HG03442 (cell line): ENCODE measurements around the gene OMA1.

Experiments
- ATAC-seq: cut with Tn5 transposase; IDR thresholded peaks from one replicate; pipeline ENCODE4 v1.9.1; 2021; ENCODE audit warnings: mild to moderate bottlenecking, moderate library complexity; ENCODE audit not compliant: unreplicated experiment

OMA1 gene

GRCh38 chr1:58465176-58465575 lies 81.3 kb downstream of the OMA1 start:
- no peak for ATAC-seq

- ATAC-seq = no peak
Observed at GRCh38 chr1:58460469-58460868, 86.1 kb downstream of the OMA1 start.

GRCh38 chr1:58459911-58460310 lies 86.6 kb downstream of the OMA1 start:
- no peak for ATAC-seq

GRCh38 chr1:58457023-58457635 lies 89.4 kb downstream of the OMA1 start:
- no peak for ATAC-seq

- no peak for ATAC-seq
Observed at GRCh38 chr1:58456470-58456869, 90.1 kb downstream of the OMA1 start.

- ATAC-seq = no peak
Observed at GRCh38 chr1:58454807-58455206, 91.7 kb downstream of the OMA1 start.

GRCh38 chr1:58454385-58454784 lies 92.1 kb downstream of the OMA1 start:
- ATAC-seq = no peak

- no peak for ATAC-seq
Observed at GRCh38 chr1:58451560-58452191, 94.8 kb downstream of the OMA1 start.

GRCh38 chr1:58447886-58448285 lies 98.6 kb downstream of the OMA1 start:
- ATAC-seq = no peak

GRCh38 chr1:58447042-58447441 lies 99.5 kb downstream of the OMA1 start:
- no peak for ATAC-seq

- no peak for ATAC-seq
Observed at GRCh38 chr1:58446368-58446767, 100.2 kb downstream of the OMA1 start.

GRCh38 chr1:58443986-58444868 lies 102.3 kb downstream of the OMA1 start:
- ATAC-seq = no peak

GRCh38 chr1:58442114-58442513 lies 104.4 kb downstream of the OMA1 start:
- ATAC-seq = no peak

- ATAC-seq = no peak
Observed at GRCh38 chr1:58441699-58442098, 104.8 kb downstream of the OMA1 start.

- no peak for ATAC-seq
Observed at GRCh38 chr1:58440696-58441095, 105.8 kb downstream of the OMA1 start.

GRCh38 chr1:58439946-58440345 lies 106.6 kb downstream of the OMA1 start:
- no peak for ATAC-seq

- ATAC-seq = no peak
Observed at GRCh38 chr1:58438468-58438867, 108.1 kb downstream of the OMA1 start.

- no peak for ATAC-seq
Observed at GRCh38 chr1:58437623-58438022, 108.9 kb downstream of the OMA1 start.

- no peak for ATAC-seq
Observed at GRCh38 chr1:58436615-58437297, 109.8 kb downstream of the OMA1 start.

GRCh38 chr1:58435376-58435775 lies 111.2 kb downstream of the OMA1 start:
- no peak for ATAC-seq

GRCh38 chr1:58434607-58435006 lies 111.9 kb downstream of the OMA1 start:
- ATAC-seq = no peak
